ENCODE measurements around the gene PPP4R2. TPM values are rescaled to one million over a fixed set of nuclear protein-coding genes. Genes with fewer than 3 reads are reported as not detected.

Gene PPP4R2
- total and polyA plus RNA-seq, 2 of the 4 experiments (the other 2 are of a cell fraction) = 13.5 to 31.4 TPM

DNA sequence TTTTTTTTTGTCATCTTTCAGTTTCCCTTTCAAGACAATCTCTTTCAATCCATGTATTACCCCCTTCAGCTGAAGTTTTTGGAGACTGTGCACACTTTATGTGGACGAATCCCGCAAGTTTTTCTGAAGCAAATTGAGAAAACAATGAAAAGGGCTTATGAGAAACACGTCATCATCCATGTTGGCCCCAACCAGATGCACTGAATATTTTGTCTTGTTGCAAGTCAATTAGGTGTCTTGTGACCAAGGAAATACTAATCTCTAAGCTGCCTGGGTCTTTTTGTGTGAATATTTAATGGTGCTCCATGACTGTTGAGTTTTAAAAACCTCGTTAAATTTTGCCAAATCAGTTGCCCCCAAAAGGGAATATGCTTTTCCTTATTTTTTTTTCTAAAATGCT is 21.7 kb upstream of the PPP4R2 start:
- H3K4ac ChIP-seq (ENCODE audit: low read depth, low read length) = no peak overlapping the region
- H3K9me1 ChIP-seq (ENCODE audit: insufficient read depth, low read length) = no peaks in the 10 kb centered on the region
- H3K23ac ChIP-seq (ENCODE audit: low read depth, low read length) = no peak overlapping the region
- no peak overlapping the region for H4K91ac ChIP-seq (ENCODE audit: insufficient read depth, low read depth, low read length)
- H2BK20ac ChIP-seq (ENCODE audit: low read depth, low read length) = no peak overlapping the region
- H2BK120ac ChIP-seq (ENCODE audit: low read depth, low read length) = no peak overlapping the region
- H4K20me1 ChIP-seq (ENCODE audit: insufficient read depth, low read length) = no peaks in the 10 kb centered on the region
- no peak overlapping the region for H2AFZ ChIP-seq (replicated peaks; ENCODE audit: low read length, poor library complexity)
- intact Hi-C loops (cut with micrococcal nuclease) = no loop called here
- no peaks in the 10 kb centered on the region for H3K79me1 ChIP-seq (ENCODE audit: low read depth in 1 of 2, low read length in 2 of 2)
- H3K36me3 ChIP-seq (ENCODE audit: control insufficient read depth, insufficient read depth, low read length) = peaks cover 3% of the 10 kb centered on the region; the same call in 1 of the 2 replicates
- H3K9ac ChIP-seq (ENCODE audit: low read depth, low read length) = no peak overlapping the region
- H4K8ac ChIP-seq (ENCODE audit: low read depth in 2 of 2, low read length in 2 of 2) = no peak overlapping the region
- ChIA-PET CTCF (no interaction called here), POLR2A (ENCODE audit: unreplicated experiment) (no interaction called here)
- no peak overlapping the region for H2AK5ac ChIP-seq (ENCODE audit: low read depth, low read length)
- no peak overlapping the region for H3K14ac ChIP-seq (replicated peaks; ENCODE audit: low read depth, low read length)
- in situ Hi-C loops (cut with MboI; ENCODE audit: low sequenced_read_pairs) = no loop called here
- no TSS peak for BruUV-seq (replicated peaks)
- TF ChIP-seq MAZ (IDR thresholded peaks at IDR 0.05; ENCODE audit: borderline replicate concordance, low read depth, low read length) = no peak
- TF ChIP-seq CHD1 (IDR thresholded peaks at IDR 0.05; ENCODE audit: low read depth, low read length) = no peak
- H4K5ac ChIP-seq (ENCODE audit: low read depth, low read length) = no peak overlapping the region
- no peak overlapping the region for H3K18ac ChIP-seq (ENCODE audit: low read depth, low read length)
- H3K4me1 ChIP-seq (ENCODE audit: control insufficient read depth, insufficient read depth, low read length) = no peaks in the 10 kb centered on the region; the same call in 1 of the 2 replicates
- DNase-seq (no peak), ATAC-seq (ENCODE audit: low read depth) (no peak)
- WGBS, 2 experiments (ENCODE audit: extremely low coverage in 2 of 2, insufficient read length in 1 of 2) = no CpG with 5 or more reads among the region's 4 CpGs
- H3K4me3 ChIP-seq (ENCODE audit: insufficient read depth, low read depth, low read length) = no peak overlapping the region
- no peak overlapping the region for H2BK15ac ChIP-seq (ENCODE audit: low read depth, low read length)
- no peak overlapping the region for H3K27ac ChIP-seq (ENCODE audit: insufficient read depth, low read length)
- no peak overlapping the region for H3K4me2 ChIP-seq (ENCODE audit: low read depth, low read length)
- no peaks in the 10 kb centered on the region for H3K9me3 ChIP-seq (ENCODE audit: control insufficient read depth, insufficient read depth, low read length)
- H2BK5ac ChIP-seq (ENCODE audit: low read depth, low read length, poor library complexity, severe bottlenecking) = no peak overlapping the region
- no peak overlapping the region for H2AK9ac ChIP-seq (replicated peaks; ENCODE audit: low read depth, low read length, poor library complexity)
- dilution Hi-C loops (cut with HindIII; ENCODE audit: low sequenced_read_pairs, unreplicated experiment) = no loop called here
- no peaks in the 10 kb centered on the region for H3K27me3 ChIP-seq (ENCODE audit: control insufficient read depth, insufficient read depth, low read length)
- no peak overlapping the region for H3K56ac ChIP-seq (ENCODE audit: extremely low read depth, insufficient read depth, low read length)
